HFF-Myc (cell line): ENCODE results near the gene TP63.
A peak's percentile ranks its signal among the peaks of the same experiment; 100 is the strongest.

ENCODE experiments used
- DNase-seq: peaks from one replicate; pipeline ENCODE4 v3.0.0-alpha.2; 2011; ENCODE audit warnings: low read depth; ENCODE audit errors: extremely low read depth
- H3K4me3 ChIP-seq: replicated peaks from 2 replicates; pipeline ENCODE4 v1.5.1; 2011; ENCODE audit warnings: low read depth, mild to moderate bottlenecking, control low read depth, low read length
- TF ChIP-seq, protein P1 (sequence below): IDR thresholded peaks from 2 replicates; pipeline ENCODE4 v1.5.1; 2012; ENCODE audit warnings: mild to moderate bottlenecking, low read depth, low read length, control low read depth; ENCODE audit errors: missing control alignments

TP63 gene

DNA sequence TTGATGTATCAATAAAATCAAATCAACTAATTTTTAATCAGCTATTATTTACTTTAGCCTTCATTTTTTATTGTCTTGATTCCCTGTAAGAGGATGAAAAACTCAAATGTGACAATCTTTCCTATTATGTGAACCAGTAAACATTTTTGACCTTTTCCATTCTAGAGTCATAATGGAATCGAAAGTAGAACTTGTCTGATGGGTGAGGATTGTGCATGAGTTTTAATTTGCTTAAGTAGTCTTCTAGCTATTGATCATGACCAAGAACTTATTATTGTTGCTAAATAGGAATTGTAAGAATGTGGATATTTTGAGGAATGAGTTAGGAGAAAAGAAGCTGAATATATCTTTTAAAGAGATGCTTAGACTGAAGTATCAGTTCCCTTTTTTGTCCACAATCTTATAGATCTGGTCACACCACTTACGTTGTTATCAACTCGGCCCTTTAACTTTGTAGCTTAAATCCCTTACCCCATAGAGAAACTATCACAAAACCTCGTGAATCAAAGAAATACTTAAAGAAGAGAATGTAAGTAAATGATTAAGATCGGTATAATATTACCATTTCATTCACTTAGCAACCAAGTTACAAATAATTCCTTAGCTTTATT lies 147.3 kb downstream of the TP63 start:
- TF ChIP-seq, protein P1, sequence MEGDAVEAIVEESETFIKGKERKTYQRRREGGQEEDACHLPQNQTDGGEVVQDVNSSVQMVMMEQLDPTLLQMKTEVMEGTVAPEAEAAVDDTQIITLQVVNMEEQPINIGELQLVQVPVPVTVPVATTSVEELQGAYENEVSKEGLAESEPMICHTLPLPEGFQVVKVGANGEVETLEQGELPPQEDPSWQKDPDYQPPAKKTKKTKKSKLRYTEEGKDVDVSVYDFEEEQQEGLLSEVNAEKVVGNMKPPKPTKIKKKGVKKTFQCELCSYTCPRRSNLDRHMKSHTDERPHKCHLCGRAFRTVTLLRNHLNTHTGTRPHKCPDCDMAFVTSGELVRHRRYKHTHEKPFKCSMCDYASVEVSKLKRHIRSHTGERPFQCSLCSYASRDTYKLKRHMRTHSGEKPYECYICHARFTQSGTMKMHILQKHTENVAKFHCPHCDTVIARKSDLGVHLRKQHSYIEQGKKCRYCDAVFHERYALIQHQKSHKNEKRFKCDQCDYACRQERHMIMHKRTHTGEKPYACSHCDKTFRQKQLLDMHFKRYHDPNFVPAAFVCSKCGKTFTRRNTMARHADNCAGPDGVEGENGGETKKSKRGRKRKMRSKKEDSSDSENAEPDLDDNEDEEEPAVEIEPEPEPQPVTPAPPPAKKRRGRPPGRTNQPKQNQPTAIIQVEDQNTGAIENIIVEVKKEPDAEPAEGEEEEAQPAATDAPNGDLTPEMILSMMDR = no peak
- H3K4me3 ChIP-seq = no peak overlapping the region
- DNase-seq = no peak

DNA sequence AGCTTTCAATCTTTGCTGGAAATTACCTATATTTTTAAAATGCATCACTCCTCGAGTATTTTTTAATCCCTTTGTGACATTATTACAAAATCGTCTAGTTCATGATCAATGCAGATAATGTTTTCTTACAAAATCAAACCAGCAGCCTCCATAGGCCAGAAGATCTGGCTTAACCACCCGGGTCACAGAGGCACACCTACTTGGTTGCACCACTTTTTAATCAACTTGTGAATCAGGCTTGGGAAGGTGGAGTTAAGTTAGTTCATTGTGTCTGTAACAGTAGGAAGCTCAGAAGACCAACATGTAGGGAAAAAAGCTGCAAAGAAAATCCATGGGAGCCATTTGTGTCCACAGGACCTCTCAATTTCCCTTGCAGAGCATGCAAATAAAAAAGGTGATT lies 148.0 kb downstream of the TP63 start:
- DNase-seq = no peak
- TF ChIP-seq, protein P1 = no peak
- no peak overlapping the region for H3K4me3 ChIP-seq

DNA sequence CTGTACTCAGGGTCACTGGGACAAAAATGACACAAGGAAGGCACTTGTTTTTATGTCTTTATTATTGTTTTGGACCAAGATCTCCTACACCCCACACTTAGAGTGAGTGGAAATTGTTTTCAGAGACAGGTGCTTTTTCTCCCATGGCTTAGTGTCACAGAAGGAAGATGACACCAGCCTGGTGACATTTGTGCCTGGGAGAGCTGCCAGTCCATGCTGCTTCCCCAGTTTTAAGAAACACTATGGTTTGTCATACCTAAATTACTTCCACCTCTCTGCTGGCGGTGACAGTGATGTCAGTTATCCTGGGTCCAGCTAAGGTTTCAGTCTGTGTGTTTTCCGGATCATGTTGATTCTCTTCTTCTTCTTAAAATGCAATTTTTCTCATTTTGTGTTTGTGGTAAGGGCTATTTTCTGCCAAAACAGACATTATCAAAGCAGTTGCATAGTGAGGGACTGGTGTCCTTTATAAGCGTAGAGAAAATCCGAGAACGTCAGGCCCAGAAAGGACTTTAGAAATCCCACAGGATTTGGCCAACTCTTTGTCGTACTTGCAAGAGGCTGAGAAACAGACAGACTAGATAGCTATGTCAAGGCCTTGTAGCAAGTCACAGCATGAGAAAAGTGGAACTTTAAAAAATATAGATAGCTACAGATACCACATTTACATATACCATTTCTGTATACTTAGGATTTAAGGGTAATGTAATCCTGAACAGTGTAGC lies 149.5 kb downstream of the TP63 start:
- no peak overlapping the region for H3K4me3 ChIP-seq
- no peak for DNase-seq
- TF ChIP-seq, protein P1 = no peak

DNA sequence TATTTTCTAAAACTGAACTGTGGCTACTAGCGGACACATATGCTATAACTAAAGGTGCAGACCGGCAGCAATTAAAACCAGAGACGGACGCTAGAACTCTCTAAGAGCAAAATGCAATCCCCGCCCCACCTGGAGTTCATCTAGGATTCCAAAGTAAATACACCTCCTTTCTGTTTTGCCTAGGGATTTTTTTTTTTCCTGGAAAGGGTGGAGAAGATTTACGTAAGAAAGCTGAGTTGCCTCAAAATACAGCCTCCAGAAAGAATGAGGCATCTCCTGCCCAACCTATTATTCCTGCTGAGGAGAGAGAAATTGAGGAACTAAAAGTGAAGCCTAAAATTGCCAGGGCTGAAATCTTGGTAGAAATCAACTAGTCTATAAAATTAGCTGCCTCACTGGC lies 150.2 kb downstream of the TP63 start:
- TF ChIP-seq, protein P1 = no peak
- no peak overlapping the region for H3K4me3 ChIP-seq
- DNase-seq = no peak

DNA sequence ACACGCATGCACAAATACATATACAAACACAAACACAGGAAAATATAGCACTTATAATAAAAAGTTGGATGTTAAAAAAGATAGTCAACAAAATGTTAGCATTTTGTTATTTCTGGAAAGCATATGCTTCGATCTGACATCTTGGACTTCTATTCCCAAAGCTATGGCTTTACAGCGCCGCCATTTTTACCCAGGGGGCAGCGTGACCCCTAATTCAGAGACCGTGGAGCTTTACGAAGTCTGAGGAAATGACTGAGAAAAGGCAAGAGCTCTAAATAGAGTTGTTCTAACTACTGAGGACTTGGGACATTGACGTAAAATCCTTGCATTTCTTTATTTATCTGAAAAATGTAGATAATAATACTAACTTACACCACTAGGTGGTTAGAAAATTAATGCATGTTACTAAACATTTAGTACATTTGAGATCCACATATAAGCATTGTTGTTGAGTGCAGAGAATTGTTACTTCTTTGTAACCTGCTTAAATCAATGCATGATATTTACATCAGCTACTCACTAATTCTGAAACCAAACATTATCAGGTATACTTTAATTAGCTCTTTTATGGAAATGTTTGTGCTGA lies 155.4 kb downstream of the TP63 start:
- no peak for DNase-seq
- TF ChIP-seq, protein P1 = peak; percentile 2
- H3K4me3 ChIP-seq = no peak overlapping the region

DNA sequence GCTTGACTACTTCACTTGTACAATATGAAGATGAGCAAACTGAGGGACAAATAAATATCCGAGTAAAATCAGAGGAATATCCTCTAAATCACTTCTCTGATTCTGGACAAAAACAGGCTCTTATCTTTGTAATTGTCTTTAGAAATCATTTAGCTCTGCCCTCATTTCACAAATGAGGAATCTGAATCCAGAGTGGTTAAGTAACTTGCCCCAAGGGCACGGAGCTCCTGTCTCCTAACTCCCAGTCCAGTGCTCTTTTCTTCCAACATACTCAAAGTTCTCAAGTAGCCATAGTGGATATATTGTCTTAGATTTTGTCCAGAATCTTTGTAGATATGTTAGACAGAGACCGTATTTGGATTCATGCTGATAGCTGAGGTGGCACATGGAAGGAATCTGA lies 156.0 kb downstream of the TP63 start:
- TF ChIP-seq, protein P1 = no peak
- no peak for DNase-seq
- no peak overlapping the region for H3K4me3 ChIP-seq
